CD8-positive, alpha-beta memory T cell (primary cell): ENCODE results near the gene ZNF787. TPM values are rescaled to one million over a fixed set of nuclear protein-coding genes. Genes with fewer than 3 reads are reported as not detected.

Experiments
- CTCF ChIA-PET: fragments of 350-600 bp; sonication (Branson Sonifier 250); formaldehyde crosslinking; loops from one replicate; lab custom pipeline; 2021; ENCODE audit warnings: antibody characterized with exemption; lab: Charles Lee
- POLR2A ChIA-PET: fragments of 350-600 bp; sonication (Branson Sonifier 250); formaldehyde crosslinking; loops from one replicate; lab custom pipeline; 2021; ENCODE audit warnings: antibody characterized with exemption; lab: Charles Lee
- DNase-seq, 5 donors: peaks; one replicate each; pipeline versions ENCODE4 v3.0.0 to v3.0.0-alpha.2; 2020 to 2022; ENCODE audit warnings: mixed read lengths in 1 of 5
- H3K27ac ChIP-seq: one replicate; pipeline ENCODE4 v1.7.0; 2013; ENCODE audit warnings: low read depth, mild to moderate bottlenecking, low read length, moderate library complexity
- H3K27me3 ChIP-seq: 2 replicates; pipeline ENCODE4 v1.7.0; 2013; ENCODE audit warnings: low read length, mild to moderate bottlenecking; ENCODE audit not compliant: insufficient read depth, poor library complexity, severe bottlenecking
- H3K36me3 ChIP-seq: 2 replicates; pipeline ENCODE4 v1.7.0; 2013; ENCODE audit warnings: mild to moderate bottlenecking, low read length, moderate library complexity; ENCODE audit not compliant: insufficient read depth
- H3K4me1 ChIP-seq: 2 replicates; pipeline ENCODE4 v1.7.0; 2013; ENCODE audit warnings: mild to moderate bottlenecking, low read length, moderate library complexity; ENCODE audit not compliant: insufficient read depth
- H3K4me3 ChIP-seq: 2 replicates; pipeline ENCODE4 v1.7.0; 2013; ENCODE audit warnings: mild to moderate bottlenecking, low read length
- H3K9me3 ChIP-seq: 2 replicates; pipeline ENCODE4 v1.7.0; 2013; ENCODE audit warnings: mild to moderate bottlenecking, low read length
- H3K27ac Mint-ChIP-seq, 8 donors: one replicate each; pipeline ENCODE4 v1.8.0; 2020 to 2021; ENCODE audit warnings: mixed read lengths in 8 of 8, mild to moderate bottlenecking in 6 of 8, inconsistent platforms in 3 of 8, moderate library complexity in 3 of 8
- H3K27me3 Mint-ChIP-seq, 2 donors: one replicate each; pipeline ENCODE4 v1.8.0; 2020 to 2021; ENCODE audit warnings: mixed read lengths in 2 of 2, mild to moderate bottlenecking in 1 of 2, moderate library complexity in 1 of 2
- H3K36me3 Mint-ChIP-seq, 3 donors: one replicate each; pipeline ENCODE4 v1.8.0; 2020 to 2021; ENCODE audit warnings: mixed read lengths in 3 of 3, inconsistent platforms in 1 of 3, mild to moderate bottlenecking in 1 of 3
- H3K4me1 Mint-ChIP-seq, 3 donors: one replicate each; pipeline ENCODE4 v1.8.0; 2020 to 2021; ENCODE audit warnings: mixed read lengths in 3 of 3, inconsistent platforms in 1 of 3, mild to moderate bottlenecking in 1 of 3
- H3K4me3 Mint-ChIP-seq, 7 donors: one replicate each; pipeline ENCODE4 v1.8.0; 2020 to 2021; ENCODE audit warnings: mixed read lengths in 7 of 7, mild to moderate bottlenecking in 6 of 7, moderate library complexity in 4 of 7, inconsistent platforms in 2 of 7
- H3K9me3 Mint-ChIP-seq, 5 donors: one replicate each; pipeline ENCODE4 v1.8.0; 2020 to 2022; ENCODE audit warnings: mixed read lengths in 5 of 5, mild to moderate bottlenecking in 3 of 5, moderate library complexity in 2 of 5, inconsistent platforms in 1 of 5
- polyA plus RNA-seq: library from polyadenylated mRNA; unstranded; fragments of 300-500 nt; fragmentation: Illumina TruSeq; gene quantifications from one replicate; pipeline ENCODE4 v1.2.3, GENCODE V29; 2021
- total RNA-seq, 2 experiments: library from RNA; stranded (reverse); gene quantifications; one replicate each; pipeline ENCODE4 v1.2.3, GENCODE V29; 2021

Gene ZNF787
- total and polyA plus RNA-seq, 3 experiments from 2014 or later: 2.8 to 38.7 (median 34.7) TPM

- H3K27ac Mint-ChIP-seq: no peak overlapping the region
- Histone ChIP-seq H3K4me1 (no peaks in the 10 kb centered on the region), H3K4me3 (no peak overlapping the region), H3K27me3 (no peaks in the 10 kb centered on the region), H3K27ac (no peak overlapping the region), H3K36me3 (peaks cover 6% of the 10 kb centered on the region), H3K9me3 (no peaks in the 10 kb centered on the region)
- no peak for DNase-seq
- H3K36me3 Mint-ChIP-seq: peaks cover 8 to 58% (median 8%) of the 10 kb centered on the region in 3 donors
- POLR2A ChIA-PET: no interaction called here
- no peak overlapping the region for H3K4me3 Mint-ChIP-seq
- peaks cover 0 to 2% of the 10 kb centered on the region in 2 donors for H3K27me3 Mint-ChIP-seq
- peaks cover 0 to 2% (median 0%) of the 10 kb centered on the region in 3 donors for H3K4me1 Mint-ChIP-seq
- CTCF ChIA-PET: no interaction called here
- no peaks in the 10 kb centered on the region for H3K9me3 Mint-ChIP-seq
These were observed 38.0 kb upstream of the ZNF787 start for GRCh38 chr19:56159009-56159559.

- Histone ChIP-seq H3K36me3 (peaks cover 6% of the 10 kb centered on the region), H3K27me3 (no peaks in the 10 kb centered on the region), H3K4me1 (no peaks in the 10 kb centered on the region), H3K27ac (no peak overlapping the region), H3K9me3 (no peaks in the 10 kb centered on the region), H3K4me3 (no peak overlapping the region)
- CTCF ChIA-PET: no interaction called here
- Mint-ChIP-seq H3K4me3 (no peak overlapping the region), H3K4me1 (peaks cover 0 to 8% (median 2%) of the 10 kb centered on the region in 3 donors), H3K9me3 (no peaks in the 10 kb centered on the region), H3K27me3 (peaks cover 0 to 2% of the 10 kb centered on the region in 2 donors), H3K27ac (no peak overlapping the region), H3K36me3 (peaks cover 8 to 64% (median 13%) of the 10 kb centered on the region in 3 donors)
- POLR2A ChIA-PET: no interaction called here
- no peak for DNase-seq
These were observed 37.2 kb upstream of the ZNF787 start for GRCh38 chr19:56158170-56158757.

GRCh38 chr19:56156768-56157167, 35.7 kb upstream of the ZNF787 start:
- no peaks in the 10 kb centered on the region for H3K9me3 ChIP-seq
- H3K36me3 Mint-ChIP-seq: peaks cover 8 to 70% (median 18%) of the 10 kb centered on the region in 3 donors
- H3K4me1 ChIP-seq: no peaks in the 10 kb centered on the region
- peaks cover 0 to 2% of the 10 kb centered on the region in 2 donors for H3K27me3 Mint-ChIP-seq
- H3K4me3 Mint-ChIP-seq: no peak overlapping the region
- peaks cover 4 to 14% (median 4%) of the 10 kb centered on the region in 3 donors for H3K4me1 Mint-ChIP-seq
- ChIA-PET CTCF (no interaction called here), POLR2A (no interaction called here)
- no peak for DNase-seq
- no peak overlapping the region for H3K27ac Mint-ChIP-seq
- peaks cover 6% of the 10 kb centered on the region for H3K36me3 ChIP-seq
- H3K9me3 Mint-ChIP-seq: no peaks in the 10 kb centered on the region
- no peaks in the 10 kb centered on the region for H3K27me3 ChIP-seq
- no peak overlapping the region for H3K27ac ChIP-seq
- no peak overlapping the region for H3K4me3 ChIP-seq

- Mint-ChIP-seq H3K4me1 (peaks cover 6 to 17% (median 7%) of the 10 kb centered on the region in 3 donors), H3K27ac (peak overlapping the region in 1 of 8 donors; percentile 23), H3K4me3 (no peak overlapping the region), H3K36me3 (peaks cover 11 to 62% (median 20%) of the 10 kb centered on the region in 3 donors), H3K9me3 (no peaks in the 10 kb centered on the region), H3K27me3 (no peaks in the 10 kb centered on the region)
- Histone ChIP-seq H3K36me3 (peaks cover 6% of the 10 kb centered on the region), H3K27ac (no peak overlapping the region), H3K4me3 (no peak overlapping the region), H3K9me3 (no peaks in the 10 kb centered on the region), H3K27me3 (no peaks in the 10 kb centered on the region), H3K4me1 (no peaks in the 10 kb centered on the region)
- no peak for DNase-seq
- POLR2A ChIA-PET: no interaction called here
- CTCF ChIA-PET: interaction anchor here (1.4 kb wide), 1 partner anchor 17 kb away, joined by 3 read pairs; no protein-coding TSS in a partner anchor
These were observed 34.1 kb upstream of the ZNF787 start for GRCh38 chr19:56155124-56155687.

- H3K9me3 ChIP-seq: no peaks in the 10 kb centered on the region
- Mint-ChIP-seq H3K9me3 (no peaks in the 10 kb centered on the region), H3K27ac (peak overlapping the region in 4 of 8 donors; percentile 1 to 66 (median 33)), H3K4me3 (no peak overlapping the region), H3K36me3 (peaks cover 11 to 62% (median 20%) of the 10 kb centered on the region in 3 donors), H3K4me1 (peaks cover 8 to 22% (median 11%) of the 10 kb centered on the region in 3 donors), H3K27me3 (no peaks in the 10 kb centered on the region)
- CTCF ChIA-PET: no interaction called here
- POLR2A ChIA-PET: no interaction called here
- no peak for DNase-seq
- no peak overlapping the region for H3K4me3 ChIP-seq
- H3K27ac ChIP-seq: no peak overlapping the region
- H3K36me3 ChIP-seq: no peaks in the 10 kb centered on the region
- no peaks in the 10 kb centered on the region for H3K27me3 ChIP-seq
- no peaks in the 10 kb centered on the region for H3K4me1 ChIP-seq
These were observed 32.4 kb upstream of the ZNF787 start for GRCh38 chr19:56153507-56153906.

- Mint-ChIP-seq H3K27ac (peak overlapping the region in 1 of 8 donors; percentile 91), H3K9me3 (no peaks in the 10 kb centered on the region), H3K4me1 (peaks cover 9 to 22% (median 11%) of the 10 kb centered on the region in 3 donors), H3K36me3 (peaks cover 11 to 62% (median 22%) of the 10 kb centered on the region in 3 donors), H3K4me3 (no peak overlapping the region), H3K27me3 (no peaks in the 10 kb centered on the region)
- H3K9me3 ChIP-seq: no peaks in the 10 kb centered on the region
- ChIA-PET POLR2A (no interaction called here), CTCF (no interaction called here)
- H3K27me3 ChIP-seq: no peaks in the 10 kb centered on the region
- no peak for DNase-seq
- H3K27ac ChIP-seq: no peak overlapping the region
- H3K36me3 ChIP-seq: no peaks in the 10 kb centered on the region
- H3K4me3 ChIP-seq: no peak overlapping the region
- no peaks in the 10 kb centered on the region for H3K4me1 ChIP-seq
These were observed 31.5 kb upstream of the ZNF787 start for GRCh38 chr19:56152644-56153043.

- H3K27me3 Mint-ChIP-seq: no peaks in the 10 kb centered on the region
- CTCF ChIA-PET: no interaction called here
These were observed 29.3 kb upstream of the ZNF787 start for GRCh38 chr19:56150358-56150757.

GRCh38 chr19:56149656-56150038, 28.6 kb upstream of the ZNF787 start:
- Mint-ChIP-seq H3K9me3 (no peaks in the 10 kb centered on the region), H3K27ac (no peak overlapping the region), H3K27me3 (no peaks in the 10 kb centered on the region), H3K4me3 (no peak overlapping the region), H3K4me1 (peaks cover 9 to 22% (median 11%) of the 10 kb centered on the region in 3 donors), H3K36me3 (peaks cover 11 to 47% (median 20%) of the 10 kb centered on the region in 3 donors)
- Histone ChIP-seq H3K27ac (no peak overlapping the region), H3K36me3 (no peaks in the 10 kb centered on the region), H3K27me3 (no peaks in the 10 kb centered on the region), H3K9me3 (no peaks in the 10 kb centered on the region), H3K4me3 (no peak overlapping the region), H3K4me1 (no peaks in the 10 kb centered on the region)
- ChIA-PET POLR2A (no interaction called here), CTCF (no interaction called here)
- no peak for DNase-seq

More at GRCh38 chr19:56150358-56150757, 29.3 kb upstream of the ZNF787 start:
- no peaks in the 10 kb centered on the region for H3K27me3 ChIP-seq
- no peaks in the 10 kb centered on the region for H3K4me1 ChIP-seq
- no peak overlapping the region for H3K4me3 Mint-ChIP-seq
- H3K36me3 Mint-ChIP-seq: peaks cover 11 to 52% (median 22%) of the 10 kb centered on the region in 3 donors
- H3K4me1 Mint-ChIP-seq: peaks cover 9 to 22% (median 11%) of the 10 kb centered on the region in 3 donors
- no peaks in the 10 kb centered on the region for H3K9me3 ChIP-seq
- no peak for DNase-seq
- no peak overlapping the region for H3K4me3 ChIP-seq
- H3K36me3 ChIP-seq: no peaks in the 10 kb centered on the region
- no peaks in the 10 kb centered on the region for H3K9me3 Mint-ChIP-seq
- H3K27ac ChIP-seq: no peak overlapping the region
- POLR2A ChIA-PET: no interaction called here
- H3K27ac Mint-ChIP-seq: peak overlapping the region in 1 of 8 donors; percentile 4
